ENCODE results near the gene SYNJ2.

Gene SYNJ2

GRCh38 chr6:158081657-158081935, 99.9 kb downstream of the SYNJ2 start:
- no peaks in the 10 kb centered on the region for H3K9me3 ChIP-seq
- DNase-seq = no peak
- no peaks in the 10 kb centered on the region for H3K36me3 ChIP-seq
- TF ChIP-seq CTCF (IDR thresholded peaks at IDR 0.05; ENCODE audit: low read depth, low read length) = no peak
- H3K4me3 ChIP-seq (ENCODE audit: low read depth, low read length) = no peak overlapping the region
- no peaks in the 10 kb centered on the region for H3K4me1 ChIP-seq
- no peaks in the 10 kb centered on the region for H3K27me3 ChIP-seq

- Histone ChIP-seq H3K9me3 (no peaks in the 10 kb centered on the region), H3K4me3 (ENCODE audit: low read depth, low read length) (no peak overlapping the region), H3K4me1 (no peaks in the 10 kb centered on the region), H3K36me3 (no peaks in the 10 kb centered on the region; the same call in 1 of the 2 replicates), H3K27me3 (no peaks in the 10 kb centered on the region)
- TF ChIP-seq CTCF (IDR thresholded peaks at IDR 0.05; ENCODE audit: low read depth, low read length) = no peak
- DNase-seq = no peak
Observed at GRCh38 chr6:158083455-158084325, 102.0 kb downstream of the SYNJ2 start.

GRCh38 chr6:158085261-158086053, 103.8 kb downstream of the SYNJ2 start:
- H3K4me1 ChIP-seq = no peaks in the 10 kb centered on the region

GRCh38 chr6:158086054-158086503, 104.4 kb downstream of the SYNJ2 start:
- Histone ChIP-seq H3K4me1 (no peaks in the 10 kb centered on the region), H3K9me3 (no peaks in the 10 kb centered on the region), H3K4me3 (ENCODE audit: low read depth, low read length) (no peak overlapping the region), H3K27me3 (no peaks in the 10 kb centered on the region), H3K36me3 (no peaks in the 10 kb centered on the region; the same call in 1 of the 2 replicates)
- TF ChIP-seq CTCF (IDR thresholded peaks at IDR 0.05; ENCODE audit: low read depth, low read length) = no peak
- no peak for DNase-seq

More at GRCh38 chr6:158085261-158086053, 103.8 kb downstream of the SYNJ2 start:
- DNase-seq = no peak
- H3K4me3 ChIP-seq (ENCODE audit: low read depth, low read length) = no peak overlapping the region
- no peaks in the 10 kb centered on the region for H3K27me3 ChIP-seq
- no peak for TF ChIP-seq CTCF (IDR thresholded peaks at IDR 0.05; ENCODE audit: low read depth, low read length)
- no peaks in the 10 kb centered on the region; the same call in 1 of the 2 replicates for H3K36me3 ChIP-seq
- no peaks in the 10 kb centered on the region for H3K9me3 ChIP-seq

GRCh38 chr6:158086504-158087223, 105.0 kb downstream of the SYNJ2 start:
- Histone ChIP-seq H3K4me1 (no peaks in the 10 kb centered on the region), H3K9me3 (no peaks in the 10 kb centered on the region), H3K27me3 (no peaks in the 10 kb centered on the region), H3K4me3 (ENCODE audit: low read depth, low read length) (no peak overlapping the region), H3K36me3 (no peaks in the 10 kb centered on the region; the same call in 1 of the 2 replicates)
- no peak for TF ChIP-seq CTCF (IDR thresholded peaks at IDR 0.05; ENCODE audit: low read depth, low read length)
- no peak for DNase-seq

Measured in BE2C (cell line).